ENCODE measurements around the gene DDX10.

DDX10 gene

DNA sequence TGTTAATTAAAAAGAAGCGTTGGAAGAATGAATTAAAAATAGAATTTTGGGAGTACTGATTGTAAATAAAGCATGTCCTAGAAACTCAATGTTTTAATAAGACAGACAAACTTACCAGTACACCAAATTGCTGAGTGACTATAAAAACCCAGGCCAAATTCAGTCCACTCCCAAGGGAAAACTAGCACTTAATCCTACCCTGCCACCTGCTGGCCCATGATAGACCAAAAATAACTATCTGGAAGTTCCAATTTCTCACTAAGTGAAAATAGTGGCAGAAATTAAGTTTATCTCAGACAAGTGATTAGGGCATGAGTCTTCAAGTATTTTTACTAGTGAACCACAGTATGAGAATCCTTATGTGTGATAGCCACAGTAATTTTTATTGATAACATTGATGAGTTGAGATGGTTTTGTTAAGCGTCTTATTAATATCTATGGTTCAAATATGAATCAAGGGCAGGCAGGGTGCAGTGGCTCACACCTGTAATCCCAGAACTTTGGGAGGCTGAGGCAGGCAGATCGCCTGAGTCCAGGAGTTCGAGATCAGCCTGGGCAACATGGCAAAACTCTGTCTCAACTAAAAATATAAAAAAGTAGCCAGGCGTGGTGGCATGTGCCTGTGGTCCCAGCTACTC is 9.8 kb upstream of the DDX10 start:
- TF ChIP-seq, protein P1, sequence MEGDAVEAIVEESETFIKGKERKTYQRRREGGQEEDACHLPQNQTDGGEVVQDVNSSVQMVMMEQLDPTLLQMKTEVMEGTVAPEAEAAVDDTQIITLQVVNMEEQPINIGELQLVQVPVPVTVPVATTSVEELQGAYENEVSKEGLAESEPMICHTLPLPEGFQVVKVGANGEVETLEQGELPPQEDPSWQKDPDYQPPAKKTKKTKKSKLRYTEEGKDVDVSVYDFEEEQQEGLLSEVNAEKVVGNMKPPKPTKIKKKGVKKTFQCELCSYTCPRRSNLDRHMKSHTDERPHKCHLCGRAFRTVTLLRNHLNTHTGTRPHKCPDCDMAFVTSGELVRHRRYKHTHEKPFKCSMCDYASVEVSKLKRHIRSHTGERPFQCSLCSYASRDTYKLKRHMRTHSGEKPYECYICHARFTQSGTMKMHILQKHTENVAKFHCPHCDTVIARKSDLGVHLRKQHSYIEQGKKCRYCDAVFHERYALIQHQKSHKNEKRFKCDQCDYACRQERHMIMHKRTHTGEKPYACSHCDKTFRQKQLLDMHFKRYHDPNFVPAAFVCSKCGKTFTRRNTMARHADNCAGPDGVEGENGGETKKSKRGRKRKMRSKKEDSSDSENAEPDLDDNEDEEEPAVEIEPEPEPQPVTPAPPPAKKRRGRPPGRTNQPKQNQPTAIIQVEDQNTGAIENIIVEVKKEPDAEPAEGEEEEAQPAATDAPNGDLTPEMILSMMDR (IDR thresholded peaks at IDR 0.05): peak; percentile 86
- no peak for TF ChIP-seq ZFX (IDR thresholded peaks at IDR 0.05; ENCODE audit: borderline replicate concordance)
- H3K27ac ChIP-seq: no peak overlapping the region

GRCh38 chr11:108662700-108663099 is 2.2 kb upstream of the DDX10 start:
- TF ChIP-seq, protein P1 (IDR thresholded peaks at IDR 0.05): no peak
- no peak for TF ChIP-seq ZFX (IDR thresholded peaks at IDR 0.05; ENCODE audit: borderline replicate concordance)
- H3K27ac ChIP-seq: no peak overlapping the region

DNA sequence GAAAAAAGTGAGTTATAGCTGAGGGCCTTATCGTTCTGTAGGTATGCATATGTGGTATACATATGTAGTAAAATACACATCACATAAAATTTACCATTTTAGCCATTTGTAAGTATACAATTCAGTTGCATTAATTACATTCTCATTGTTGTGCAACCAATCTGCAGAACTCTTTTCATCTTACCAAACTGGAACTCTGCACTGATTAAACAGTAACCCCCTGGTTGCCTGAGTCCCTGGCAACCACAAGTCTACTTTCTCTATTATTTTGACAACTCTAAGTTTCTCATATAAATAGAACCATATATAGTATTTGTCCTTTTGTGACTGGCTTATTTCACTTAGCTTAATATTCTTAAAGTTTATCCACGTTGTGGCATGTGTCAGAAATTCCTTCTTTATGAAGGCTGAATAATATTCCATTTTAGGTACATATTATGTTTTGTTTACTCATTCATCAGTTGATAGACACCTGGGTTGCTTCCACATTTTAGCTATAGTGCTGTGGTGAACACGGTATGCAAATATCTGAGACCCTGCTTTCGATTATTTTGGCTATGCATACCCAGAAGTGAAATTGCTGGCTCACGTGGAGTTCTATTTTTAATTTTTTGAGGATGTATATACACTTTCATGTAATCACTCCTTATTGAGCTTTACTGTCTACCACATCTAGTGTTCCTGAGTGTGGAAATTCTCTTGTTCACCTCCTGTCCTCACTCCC is 1.6 kb upstream of the DDX10 start:
- no peak overlapping the region for H3K27ac ChIP-seq
- TF ChIP-seq ZFX (IDR thresholded peaks at IDR 0.05; ENCODE audit: borderline replicate concordance): no peak
- TF ChIP-seq, protein P1 (IDR thresholded peaks at IDR 0.05): no peak

GRCh38 chr11:108666373-108666772 is 1.5 kb downstream of the DDX10 start:
- no peak overlapping the region for H3K27ac ChIP-seq
- TF ChIP-seq, protein P1 (IDR thresholded peaks at IDR 0.05): no peak
- no peak for TF ChIP-seq ZFX (IDR thresholded peaks at IDR 0.05; ENCODE audit: borderline replicate concordance)

DNA sequence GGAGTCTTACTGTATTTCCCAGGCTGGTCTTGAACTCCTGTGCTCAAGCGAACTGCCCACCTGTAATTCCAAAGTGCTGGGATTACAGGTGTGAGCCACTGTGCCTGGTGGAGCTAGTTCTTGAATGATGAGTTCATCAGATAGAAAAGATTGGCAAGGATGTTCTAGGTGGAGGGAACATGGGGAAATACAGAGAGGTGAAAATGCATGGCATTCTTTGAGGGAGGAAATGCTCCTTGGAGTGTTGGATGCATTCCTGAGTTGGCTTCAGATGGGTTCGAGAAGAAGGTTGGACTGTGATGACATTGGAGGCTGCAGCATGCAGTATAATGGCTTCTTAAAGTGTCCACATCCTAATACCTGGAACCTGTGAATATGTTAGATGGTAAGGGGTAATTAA is 4.4 kb downstream of the DDX10 start:
- TF ChIP-seq, protein P1 (IDR thresholded peaks at IDR 0.05): no peak
- H3K27ac ChIP-seq: no peak overlapping the region

GRCh38 chr11:108669711-108670110 is 4.8 kb downstream of the DDX10 start:
- TF ChIP-seq, protein P1 (IDR thresholded peaks at IDR 0.05): no peak
- no peak overlapping the region for H3K27ac ChIP-seq

DNA sequence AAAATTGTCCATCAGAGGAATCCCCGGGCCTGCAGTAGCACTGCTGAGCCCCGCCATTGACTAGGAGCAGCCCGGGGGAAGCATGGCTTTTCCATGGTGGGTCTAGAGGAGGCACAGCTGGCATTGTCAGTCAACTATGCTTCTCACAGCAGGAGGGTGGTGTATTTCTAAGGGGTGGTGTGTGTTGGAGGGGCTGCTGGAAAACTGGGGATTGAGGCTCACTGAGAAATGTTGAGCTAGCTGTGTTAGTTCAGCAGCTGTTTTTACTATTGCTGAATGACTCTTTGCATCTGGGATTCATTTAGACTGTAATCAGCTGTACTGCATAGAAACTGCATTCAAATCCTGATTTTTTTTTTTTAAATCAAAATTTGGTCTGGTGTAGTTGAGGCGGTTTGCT is 5.6 kb downstream of the DDX10 start:
- H3K27ac ChIP-seq: no peak overlapping the region
- TF ChIP-seq, protein P1 (IDR thresholded peaks at IDR 0.05): no peak
- no peak for TF ChIP-seq ZFX (IDR thresholded peaks at IDR 0.05; ENCODE audit: borderline replicate concordance)
